HCT116 (cell line): ENCODE data around the gene MYL3. TPM values are rescaled to one million over a fixed set of nuclear protein-coding genes. Genes with fewer than 3 reads are reported as not detected.

Source experiments
- ATAC-seq: fragments of 200-7000 bp; cut with Tn5 transposase; 2 replicates; pipeline ENCODE4 v1.9.1; 2020; ENCODE audit warnings: mild to moderate bottlenecking, moderate library complexity
- BruUV-seq: library from RNA; stranded (reverse); fragments of 400-500 nt; replicated peaks from 2 replicates; lab custom pipeline; 2021; lab: Mats Ljungman, UMichigan
- CTCF ChIA-PET: fragments of 300-600 bp; sonication (Branson Sonifier 250); formaldehyde crosslinking; loops from one replicate; lab custom pipeline; 2021; ENCODE audit warnings: antibody characterized with exemption; lab: Charles Lee
- POLR2A ChIA-PET: fragments of 300-600, 350-600 bp; sonication (Branson Sonifier 250); formaldehyde crosslinking; loops from one replicate; lab custom pipeline; 2021; ENCODE audit warnings: antibody characterized with exemption; lab: Charles Lee
- RAD21 ChIA-PET, 2 experiments: fragments of 300-600 bp; sonication (Branson Sonifier 250); formaldehyde crosslinking; loops; one replicate each; lab custom pipeline; 2023; ENCODE audit warnings: low total read pairs in 2 of 2; ENCODE audit not compliant: uncharacterized antibody in 2 of 2, unreplicated experiment in 2 of 2, low non-redundant PET in 1 of 2; lab: Charles Lee
- DNase-seq: peaks from one replicate; pipeline ENCODE4 v3.0.0-alpha.2; 2010; ENCODE audit warnings: low read depth, low spot score
- H2AFZ ChIP-seq: fragments of 200-600 bp; shearing (Covaris generic), sonication (generic); 2 replicates; pipeline ENCODE4 v1.6.1; 2017; ENCODE audit warnings: low read depth, mixed run types, mixed read lengths, antibody characterized with exemption, low read length; ENCODE audit not compliant: poor library complexity, severe bottlenecking
- H3K27ac ChIP-seq: 2 replicates; pipeline ENCODE4 v1.5.1; 2012; ENCODE audit warnings: low read depth, low read length
- H3K27me3 ChIP-seq: fragments of 200-600 bp; sonication (generic); 2 replicates; pipeline ENCODE4 v1.6.1; 2016; ENCODE audit warnings: mixed run types, low read length, mixed read lengths; ENCODE audit not compliant: insufficient read depth
- H3K36me3 ChIP-seq, 2 experiments: fragments of 200-500 bp in 1 of 2; fragments of 200-600 bp in 1 of 2; sonication (Bioruptor generic) in 1 of 2; sonication (generic) in 1 of 2; 2 replicates each; pipeline versions ENCODE4 v1.5.1 to v1.6.1; 2014 to 2016; ENCODE audit warnings: low read length in 2 of 2, inconsistent platforms in 1 of 2, mixed read lengths in 1 of 2, mixed run types in 1 of 2; ENCODE audit not compliant: insufficient read depth in 2 of 2, control insufficient read depth in 1 of 2
- H3K4me1 ChIP-seq, 2 experiments: fragments of 200-600 bp in 1 of 2; sonication (generic) in 1 of 2; 2 replicates each; pipeline versions ENCODE4 v1.5.1 to v1.6.1; 2012 to 2017; ENCODE audit warnings: low read length in 2 of 2, inconsistent platforms in 1 of 2, mild to moderate bottlenecking in 1 of 2, mixed read lengths in 1 of 2, mixed run types in 1 of 2, moderate library complexity in 1 of 2; ENCODE audit not compliant: insufficient read depth in 2 of 2, control insufficient read depth in 1 of 2
- H3K4me2 ChIP-seq: fragments of 200-600 bp; sonication (generic); 2 replicates; pipeline ENCODE4 v1.6.1; 2017; ENCODE audit warnings: mixed run types, low read length, mixed read lengths
- H3K4me3 ChIP-seq, 2 experiments: fragments of 200-600 bp in 1 of 2; sonication (generic) in 1 of 2; replicated peaks in 1 of 2; 2 replicates each; pipeline ENCODE4 v1.5.1; 2011 to 2016; ENCODE audit warnings: low read length in 2 of 2, control low read depth in 1 of 2, low read depth in 1 of 2, mild to moderate bottlenecking in 1 of 2, mixed read lengths in 1 of 2, mixed run types in 1 of 2
- H3K79me2 ChIP-seq: fragments of 200-600 bp; sonication (generic); 2 replicates; pipeline ENCODE4 v1.6.1; 2017; ENCODE audit warnings: mild to moderate bottlenecking, mixed run types, low read length, moderate library complexity, mixed read lengths; ENCODE audit not compliant: insufficient read depth
- H3K9ac ChIP-seq: fragments of 200-600 bp; sonication (generic); 2 replicates; pipeline ENCODE4 v1.6.1; 2016; ENCODE audit warnings: low read length, mixed read lengths
- H3K9me2 ChIP-seq: fragments of 200-600 bp; sonication (generic), shearing (Covaris generic); 2 replicates; pipeline ENCODE4 v1.6.1; 2017; ENCODE audit warnings: mixed run types, mild to moderate bottlenecking, moderate library complexity; ENCODE audit not compliant: insufficient read depth
- H3K9me3 ChIP-seq, 2 experiments: fragments of 200-500 bp in 1 of 2; fragments of 200-600 bp in 1 of 2; sonication (Bioruptor generic) in 1 of 2; sonication (generic) in 1 of 2; 2 replicates each; pipeline ENCODE4 v1.6.1; 2014 to 2017; ENCODE audit warnings: low read length in 2 of 2, mixed read lengths in 2 of 2, inconsistent platforms in 1 of 2, low read depth in 1 of 2, mild to moderate bottlenecking in 1 of 2, mixed run types in 1 of 2, moderate library complexity in 1 of 2; ENCODE audit not compliant: control insufficient read depth in 1 of 2, insufficient read depth in 1 of 2
- H4K20me1 ChIP-seq: fragments of 200-600 bp; sonication (generic), shearing (Covaris generic); 2 replicates; pipeline ENCODE4 v1.6.1; 2017; ENCODE audit warnings: mixed run types, mild to moderate bottlenecking, moderate library complexity; ENCODE audit not compliant: insufficient read depth
- ATF3 ChIP-seq: IDR thresholded peaks from 2 replicates; pipeline ENCODE4 v1.6.1; 2012
- CEBPB ChIP-seq: IDR thresholded peaks from 2 replicates; pipeline ENCODE4 v1.6.1; 2012; ENCODE audit warnings: low read depth
- EZH2 ChIP-seq: fragments of 200-600 bp; sonication (generic); IDR thresholded peaks from 2 replicates; pipeline ENCODE4 v1.6.1; 2017; ENCODE audit warnings: antibody characterized with exemption, mixed run types
- JUND ChIP-seq: IDR thresholded peaks from 2 replicates; pipeline ENCODE4 v1.6.1; 2012
- MAX ChIP-seq: IDR thresholded peaks from 2 replicates; pipeline ENCODE4 v1.6.1; 2012
- POLR2A ChIP-seq: IDR thresholded peaks from 2 replicates; pipeline ENCODE4 v1.7.0; 2011; ENCODE audit warnings: borderline replicate concordance; ENCODE audit not compliant: insufficient read depth, insufficient read length; ENCODE audit errors: extremely low read depth
- POLR2AphosphoS5 ChIP-seq: IDR thresholded peaks from 2 replicates; pipeline ENCODE4 v1.6.1; 2011; ENCODE audit warnings: mild to moderate bottlenecking, low read depth, low read length, moderate library complexity
- SIN3A ChIP-seq: IDR thresholded peaks from 2 replicates; pipeline ENCODE4 v1.6.1; 2012; ENCODE audit warnings: low read depth
- SP1 ChIP-seq: IDR thresholded peaks from 2 replicates; pipeline ENCODE4 v1.6.1; 2012; ENCODE audit warnings: low read depth
- SRF ChIP-seq: IDR thresholded peaks from 2 replicates; pipeline ENCODE4 v1.6.1; 2012; ENCODE audit warnings: low read depth
- YY1 ChIP-seq: IDR thresholded peaks from 2 replicates; pipeline ENCODE4 v1.6.1; 2011; ENCODE audit warnings: low read length, low read depth, moderate library complexity, mild to moderate bottlenecking; ENCODE audit not compliant: insufficient replicate concordance; ENCODE audit errors: extremely low read depth
- ZBTB33 ChIP-seq: IDR thresholded peaks from 2 replicates; pipeline ENCODE4 v1.6.1; 2011; ENCODE audit warnings: mild to moderate bottlenecking, low read length, moderate library complexity; ENCODE audit not compliant: insufficient replicate concordance; ENCODE audit errors: extremely low read depth
- ZFX ChIP-seq: fragments of 450-650 bp; IDR thresholded peaks from 2 replicates; pipeline ENCODE4 v1.6.1; 2017
- ZNF274 ChIP-seq: fragments of 200-500 bp; sonication (Bioruptor generic); IDR thresholded peaks from 2 replicates; pipeline ENCODE4 v1.6.1; 2014; ENCODE audit warnings: mild to moderate bottlenecking, low read depth, low read length, inconsistent platforms
- intact Hi-C: fragments of 100-400 bp; cut with micrococcal nuclease; formaldehyde crosslinking; loops from 2 replicates; pipeline ENCODE4 v1.10.0; 2022
- total RNA-seq: library from RNA; stranded (reverse); gene quantifications from one replicate; pipeline ENCODE4 v1.2.1, GENCODE V29; 2021; ENCODE audit not compliant: unreplicated experiment
- TF ChIP-seq, protein P1 (sequence below), 3 experiments: fragments of 200-600 bp in 1 of 3; sonication (generic) in 1 of 3; IDR thresholded peaks in 2 of 3; conservative IDR thresholded peaks in 1 of 3; 2 replicates each; pipeline ENCODE4 v1.5.1; 2012 to 2017; ENCODE audit warnings: low read depth in 2 of 3, low read length in 2 of 3, antibody characterized with exemption in 1 of 3, borderline replicate concordance in 1 of 3, control low read depth in 1 of 3, mild to moderate bottlenecking in 1 of 3, mixed read lengths in 1 of 3, mixed run types in 1 of 3, moderate library complexity in 1 of 3; ENCODE audit not compliant: insufficient read depth in 1 of 3

Gene MYL3
- total RNA-seq, 1 experiment from 2014 or later, result not detected

GRCh38 chr3:46871222-46871621 lies 8.0 kb upstream of the MYL3 start:
- Histone ChIP-seq H4K20me1 (no peaks in the 10 kb centered on the region), H3K9me2 (no peaks in the 10 kb centered on the region), H3K4me3 (no peak overlapping the region), H3K9ac (no peak overlapping the region), H3K27ac (no peak overlapping the region), H3K4me1 (no peaks in the 10 kb centered on the region), H3K9me3 (no peaks in the 10 kb centered on the region), H3K36me3 (no peaks in the 10 kb centered on the region), H2AFZ (no peak overlapping the region), H3K79me2 (no peaks in the 10 kb centered on the region)
- ChIA-PET RAD21 (no interaction called here), POLR2A (no interaction called here)
- intact Hi-C loops, result no loop called here
- no TSS peak for BruUV-seq
- no peak for ATAC-seq
- no peak for TF ChIP-seq MAX
- no peak for TF ChIP-seq ZNF274
- TF ChIP-seq ZFX, result no peak
- no peak for TF ChIP-seq YY1
- no peak for TF ChIP-seq ATF3
- no peak for TF ChIP-seq POLR2A
- TF ChIP-seq POLR2AphosphoS5, result no peak
- TF ChIP-seq SP1, result no peak
- TF ChIP-seq JUND, result no peak
- no peak for TF ChIP-seq SRF
- no peak for TF ChIP-seq CEBPB
- no peak for TF ChIP-seq EZH2
- TF ChIP-seq, protein P1, sequence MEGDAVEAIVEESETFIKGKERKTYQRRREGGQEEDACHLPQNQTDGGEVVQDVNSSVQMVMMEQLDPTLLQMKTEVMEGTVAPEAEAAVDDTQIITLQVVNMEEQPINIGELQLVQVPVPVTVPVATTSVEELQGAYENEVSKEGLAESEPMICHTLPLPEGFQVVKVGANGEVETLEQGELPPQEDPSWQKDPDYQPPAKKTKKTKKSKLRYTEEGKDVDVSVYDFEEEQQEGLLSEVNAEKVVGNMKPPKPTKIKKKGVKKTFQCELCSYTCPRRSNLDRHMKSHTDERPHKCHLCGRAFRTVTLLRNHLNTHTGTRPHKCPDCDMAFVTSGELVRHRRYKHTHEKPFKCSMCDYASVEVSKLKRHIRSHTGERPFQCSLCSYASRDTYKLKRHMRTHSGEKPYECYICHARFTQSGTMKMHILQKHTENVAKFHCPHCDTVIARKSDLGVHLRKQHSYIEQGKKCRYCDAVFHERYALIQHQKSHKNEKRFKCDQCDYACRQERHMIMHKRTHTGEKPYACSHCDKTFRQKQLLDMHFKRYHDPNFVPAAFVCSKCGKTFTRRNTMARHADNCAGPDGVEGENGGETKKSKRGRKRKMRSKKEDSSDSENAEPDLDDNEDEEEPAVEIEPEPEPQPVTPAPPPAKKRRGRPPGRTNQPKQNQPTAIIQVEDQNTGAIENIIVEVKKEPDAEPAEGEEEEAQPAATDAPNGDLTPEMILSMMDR (IDR thresholded peaks at IDR 0.05 in 2 of 3, conservative IDR thresholded peaks at IDR 0.05 in 1 of 3; ENCODE audit: borderline replicate concordance in 1 of 3, insufficient read depth in 1 of 3, low read depth in 2 of 3, low read length in 2 of 3), result no peak
- no peak for TF ChIP-seq ZBTB33
- TF ChIP-seq SIN3A, result no peak
- TF ChIP-seq, all 23 proteins: peak for 0
- CTCF ChIA-PET, result no interaction called here
- no peak for DNase-seq
- no peaks in the 10 kb centered on the region for H3K27me3 ChIP-seq
- H3K4me2 ChIP-seq, result no peak overlapping the region
